NCI-H510A (cell line): ENCODE measurements around the gene FRMD3.

Source experiments
- DNase-seq: peaks from one replicate; lab custom pipeline; 2025; lab: John Stamatoyannopoulos, UW

FRMD3 gene

DNA sequence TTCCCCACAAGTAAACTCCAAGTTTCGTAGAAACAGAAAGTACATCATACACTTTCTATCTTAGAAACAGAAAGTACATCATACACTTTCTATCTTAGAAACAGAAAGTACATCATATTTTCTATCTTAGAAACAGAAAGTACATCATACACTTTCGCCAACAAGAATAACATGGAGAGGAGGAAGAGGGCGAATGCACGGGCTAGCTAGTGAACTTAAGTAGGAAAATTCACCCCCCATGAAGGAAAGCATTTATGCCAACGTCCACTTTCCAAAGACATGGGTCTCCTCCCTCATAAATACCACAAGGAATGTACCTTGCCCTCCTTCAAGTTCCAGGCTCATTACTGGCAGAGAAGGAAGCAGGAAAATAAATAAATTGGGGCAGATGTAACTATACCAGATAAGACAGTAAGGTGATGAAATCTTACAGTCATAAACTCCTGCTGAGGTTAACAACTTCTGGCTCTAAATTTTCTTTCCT is 64.7 kb downstream of the FRMD3 start:
- DNase-seq, result no peak

DNA sequence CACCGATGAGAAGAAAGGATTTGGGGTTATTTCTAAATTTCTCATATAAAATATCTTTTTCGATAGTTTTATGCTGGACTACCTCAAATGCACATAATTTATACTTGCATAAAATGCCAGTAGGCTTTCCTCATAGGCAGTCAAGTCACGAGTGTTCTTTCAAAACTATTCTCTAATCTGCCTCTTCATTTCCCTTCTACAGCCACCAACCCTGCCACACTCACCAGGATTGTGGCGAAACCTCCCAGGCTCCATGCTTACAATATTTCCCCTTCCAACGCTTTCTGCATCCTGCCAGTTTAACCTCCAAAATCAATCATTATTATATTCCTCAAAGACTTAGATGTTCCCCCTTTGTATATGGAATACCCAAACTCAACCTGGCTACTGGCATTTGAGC is 65.4 kb downstream of the FRMD3 start:
- DNase-seq, result no peak

DNA sequence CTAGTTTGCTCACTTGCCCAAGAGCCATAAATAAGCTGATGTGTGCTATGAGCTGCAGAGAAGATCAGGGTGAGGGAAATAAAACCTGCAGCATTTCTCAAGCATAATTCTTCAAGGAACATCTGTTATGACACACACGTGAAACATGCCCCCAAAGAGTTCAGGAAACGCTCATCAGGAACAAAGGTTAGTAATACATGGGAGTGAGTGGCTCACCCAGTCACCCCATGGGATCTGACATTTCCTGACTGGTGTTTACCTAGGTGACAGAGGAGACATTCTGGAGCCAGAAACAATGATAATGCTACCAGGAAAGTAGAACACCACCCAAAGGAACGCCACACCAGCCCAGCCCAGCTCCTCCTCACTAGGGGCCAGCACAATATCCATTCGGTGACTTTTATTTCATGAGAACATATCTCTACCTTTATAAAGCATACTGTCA is 66.0 kb downstream of the FRMD3 start:
- DNase-seq, result no peak

DNA sequence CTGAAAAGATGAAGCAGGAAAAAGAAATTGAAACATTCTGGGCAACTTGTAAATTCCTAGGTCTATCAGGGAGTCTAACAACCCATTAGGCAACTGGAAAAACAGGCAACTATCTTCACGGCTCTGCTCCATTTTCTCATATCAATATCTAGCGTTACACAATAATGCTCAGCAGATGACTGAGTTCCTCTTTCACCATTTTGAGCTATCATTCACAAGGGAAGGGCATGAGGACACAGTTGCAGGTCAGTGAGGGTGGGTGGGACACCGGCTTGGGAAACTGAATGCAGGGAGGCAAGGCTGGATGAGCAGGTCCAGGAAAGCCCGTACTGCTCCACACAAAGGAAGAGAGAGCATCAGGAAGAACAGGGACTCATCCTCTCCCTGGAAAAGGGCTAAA is 67.0 kb downstream of the FRMD3 start:
- no peak for DNase-seq

DNA sequence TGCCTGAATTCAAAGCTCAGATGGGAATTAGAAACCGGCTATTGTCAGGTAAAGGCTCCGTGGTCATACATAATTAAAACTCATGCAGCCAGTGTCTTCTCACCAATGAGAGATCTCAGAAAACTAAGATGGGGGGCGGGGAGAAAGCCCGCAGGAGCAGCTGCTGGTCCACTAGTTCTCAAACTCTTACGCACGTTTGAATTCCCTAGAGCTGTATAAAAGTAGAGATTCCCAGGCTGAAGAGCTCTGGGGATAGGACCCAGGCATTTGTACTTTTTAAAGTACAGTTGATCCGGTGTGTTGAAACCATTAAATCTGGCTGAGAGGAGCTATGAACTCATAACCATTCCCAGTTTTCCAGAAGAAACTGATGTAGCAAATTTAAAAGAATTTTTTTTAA is 68.5 kb downstream of the FRMD3 start:
- no peak for DNase-seq

DNA sequence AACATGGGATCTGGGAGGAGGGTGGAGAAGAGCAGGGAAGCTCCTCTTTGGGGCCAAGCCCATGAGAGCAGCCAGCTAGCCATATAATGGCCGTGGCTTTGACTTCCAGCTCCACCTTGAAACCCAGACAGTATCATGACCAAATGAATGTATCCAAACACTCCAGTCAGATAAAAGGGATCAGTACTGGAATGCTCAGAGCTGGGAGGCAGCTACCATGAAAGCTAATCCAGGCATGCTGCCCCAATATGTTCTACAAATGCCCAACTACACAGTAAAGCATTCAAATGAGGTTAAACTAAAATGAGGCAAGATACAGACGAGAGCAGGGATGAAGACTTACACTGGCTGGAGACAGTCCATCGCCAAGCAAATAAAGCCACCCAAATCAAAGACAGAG is 69.4 kb downstream of the FRMD3 start:
- DNase-seq, result no peak

DNA sequence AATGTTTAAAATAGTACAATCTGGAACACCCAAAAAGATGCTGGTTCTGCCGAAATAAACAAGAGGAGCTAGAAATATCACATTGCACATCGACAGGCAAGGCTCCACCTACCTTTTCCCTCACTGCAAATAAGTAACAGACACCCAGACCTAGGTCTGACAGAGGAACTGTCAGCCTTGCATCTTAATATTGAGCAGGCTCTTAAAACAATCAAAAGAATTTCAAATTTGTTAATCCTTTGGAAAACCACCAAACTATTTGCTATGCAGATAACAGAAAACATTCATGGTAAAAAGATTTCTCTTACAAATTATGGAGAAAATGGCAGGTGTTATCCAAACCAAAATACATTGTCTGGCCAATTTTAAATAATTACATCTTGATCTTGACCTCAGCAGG is 71.3 kb downstream of the FRMD3 start:
- DNase-seq, result no peak

DNA sequence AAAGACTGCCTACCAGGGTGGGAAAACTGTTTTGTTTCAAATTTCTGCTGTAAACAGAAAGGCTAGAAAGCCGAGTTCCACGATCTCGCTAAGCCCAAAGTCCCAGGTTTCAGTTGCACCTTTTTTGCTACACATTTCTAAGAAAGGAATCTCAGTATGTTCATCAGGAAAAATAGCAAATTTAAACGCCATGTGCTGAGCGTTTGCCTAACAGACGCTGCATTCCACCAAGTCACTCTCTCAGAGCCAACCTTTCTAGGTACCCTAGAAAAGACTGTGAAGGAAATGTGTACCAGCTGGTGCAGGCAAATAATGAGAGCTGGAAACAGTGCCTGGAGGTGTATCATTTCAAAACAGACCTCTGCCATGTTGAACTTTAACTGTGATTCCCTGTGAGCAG is 71.8 kb downstream of the FRMD3 start:
- DNase-seq, result no peak

DNA sequence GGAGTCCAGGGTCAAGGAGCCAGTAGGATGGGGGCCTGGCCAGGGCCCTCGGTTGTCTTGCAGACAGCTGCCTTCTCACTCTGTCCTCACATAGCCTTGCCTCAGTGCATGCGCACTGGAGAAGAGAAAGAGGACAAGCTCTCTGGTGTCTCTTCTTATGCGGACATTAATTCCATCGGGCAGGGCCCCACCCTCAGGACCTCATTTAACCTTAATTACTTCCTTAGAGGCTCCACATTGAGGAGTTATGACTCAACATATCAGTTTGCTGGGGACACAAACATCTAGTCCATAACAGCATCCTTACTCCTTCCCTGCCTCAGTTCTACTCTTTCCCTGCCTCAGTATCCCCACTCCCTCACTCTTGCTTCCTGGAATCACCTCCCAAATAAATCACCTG is 78.4 kb downstream of the FRMD3 start:
- DNase-seq, result no peak

DNA sequence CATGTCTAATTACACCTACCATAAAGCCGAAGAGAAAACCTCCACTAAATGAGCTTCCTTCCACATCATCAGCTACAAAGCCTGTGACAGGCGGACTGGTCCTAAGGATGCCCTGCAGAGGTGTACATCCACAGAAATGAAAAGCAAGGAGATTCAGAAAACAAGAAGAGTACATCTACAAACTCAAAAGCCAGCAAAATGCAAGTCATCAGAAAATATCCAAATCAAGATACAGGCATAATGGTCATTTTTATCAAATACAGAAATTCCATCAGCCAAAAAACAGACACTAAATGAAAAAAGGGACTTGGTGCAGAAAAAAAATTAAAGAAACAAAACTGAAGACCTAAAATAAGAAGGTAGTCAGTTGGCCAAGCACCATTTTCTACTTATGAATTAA is 79.7 kb downstream of the FRMD3 start:
- DNase-seq, result no peak

DNA sequence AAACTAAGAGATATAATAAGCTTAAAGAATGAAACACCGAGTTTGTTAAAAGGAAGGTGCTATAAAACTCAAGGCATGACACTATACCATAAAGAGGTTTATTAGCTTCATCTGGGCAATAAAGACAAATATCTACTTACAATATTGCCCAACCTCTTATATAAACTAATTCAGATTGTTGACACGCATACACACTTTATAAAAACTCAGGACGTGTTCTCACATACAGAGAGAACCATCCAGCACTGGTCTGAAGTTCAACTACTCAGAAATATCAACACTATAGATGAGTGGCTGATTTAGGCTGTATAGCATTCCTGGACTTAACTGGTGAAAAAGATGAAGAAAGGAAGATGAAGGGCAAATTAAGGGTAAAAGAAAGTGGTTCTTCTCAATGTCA is 81.2 kb downstream of the FRMD3 start:
- DNase-seq, result no peak

DNA sequence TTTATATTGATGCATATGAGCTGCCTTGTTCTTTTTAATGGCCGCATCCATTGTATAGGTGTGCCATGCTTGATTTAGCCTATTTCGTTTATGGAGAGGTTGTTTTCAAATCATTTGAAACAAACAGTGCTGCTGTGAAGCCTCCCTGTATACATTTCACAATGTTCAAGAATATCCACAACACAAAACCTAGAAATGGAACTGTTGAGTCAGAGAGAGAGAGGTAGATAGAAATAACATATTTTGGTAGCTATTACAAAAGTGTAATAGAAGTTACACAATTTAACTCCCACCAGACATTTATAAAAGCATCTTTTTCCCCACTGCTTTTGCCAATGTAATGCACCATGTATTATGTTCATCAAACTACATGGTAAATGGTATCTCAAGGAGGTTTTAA is 82.0 kb downstream of the FRMD3 start:
- DNase-seq, result no peak

DNA sequence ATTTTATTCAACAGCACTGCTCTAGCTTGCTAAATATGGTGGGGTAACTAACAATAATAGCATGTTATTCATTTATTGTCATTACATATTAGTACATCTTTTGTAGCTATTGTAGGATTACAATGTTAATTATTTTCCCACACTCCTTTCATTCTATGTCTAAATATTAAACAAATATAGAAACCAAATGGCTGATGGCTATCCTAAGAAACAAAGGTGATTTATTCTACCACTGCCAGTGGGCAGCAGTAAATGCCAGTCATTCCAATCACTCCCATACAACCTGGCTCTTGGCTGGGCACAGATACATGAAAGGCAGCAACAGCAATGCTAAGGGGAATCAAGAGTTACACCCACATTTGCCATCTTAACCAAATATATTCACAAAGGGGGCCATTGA is 84.1 kb downstream of the FRMD3 start:
- no peak for DNase-seq

DNA sequence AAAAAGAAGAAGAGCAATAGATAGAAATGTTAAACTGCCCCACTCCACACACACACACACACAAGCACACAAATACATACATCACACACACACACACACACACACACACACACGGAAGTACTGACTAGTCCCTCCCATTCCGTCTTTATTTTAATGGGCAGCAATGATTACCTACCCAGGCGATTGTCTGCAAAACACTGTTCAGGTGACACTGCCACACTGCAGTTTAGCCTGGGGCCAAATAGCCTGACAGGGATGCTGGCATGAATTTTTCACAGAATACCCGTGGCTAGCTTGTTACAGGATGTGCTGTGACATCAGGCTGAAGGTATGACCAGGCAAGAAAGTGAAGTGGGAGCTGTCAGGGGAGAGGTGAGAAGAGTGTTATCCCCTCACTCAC is 86.9 kb downstream of the FRMD3 start:
- no peak for DNase-seq

DNA sequence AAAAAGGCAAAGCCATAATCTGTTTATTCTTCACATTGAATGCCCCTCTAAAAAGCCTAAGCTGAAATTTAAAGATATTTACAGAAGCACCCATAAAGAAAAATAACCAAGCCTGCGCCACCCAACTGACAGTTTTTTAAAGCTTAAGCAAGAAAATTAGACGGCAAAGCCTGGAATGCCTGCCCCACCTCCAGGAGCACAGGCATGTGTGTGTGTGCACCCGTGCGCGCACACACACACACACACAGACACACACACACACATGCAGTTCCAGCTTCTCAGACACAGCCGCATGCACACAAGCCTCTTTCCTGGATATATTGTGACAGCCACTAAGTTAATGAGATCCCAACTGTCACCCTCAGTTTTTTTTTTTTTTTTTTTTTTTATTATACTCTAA is 88.2 kb downstream of the FRMD3 start:
- DNase-seq, result no peak

DNA sequence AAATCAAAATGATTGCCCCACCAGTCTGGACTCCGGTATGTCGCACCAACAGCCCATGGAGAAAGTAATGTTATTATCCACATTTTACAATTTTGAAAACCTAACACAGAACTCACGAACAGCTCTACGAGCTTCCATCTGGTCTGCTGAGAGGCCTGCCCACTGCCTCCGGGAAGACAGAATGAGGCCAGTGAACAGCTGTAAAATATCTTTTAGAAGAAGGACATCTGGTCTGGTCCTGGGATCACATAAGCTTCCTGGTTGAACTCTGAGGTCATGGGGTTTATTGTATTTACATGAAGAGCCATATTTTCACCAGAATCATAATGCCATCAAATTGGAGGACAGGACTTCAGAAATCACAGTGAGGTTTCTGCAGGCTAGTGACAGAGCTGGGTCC is 89.0 kb downstream of the FRMD3 start:
- DNase-seq, result no peak

DNA sequence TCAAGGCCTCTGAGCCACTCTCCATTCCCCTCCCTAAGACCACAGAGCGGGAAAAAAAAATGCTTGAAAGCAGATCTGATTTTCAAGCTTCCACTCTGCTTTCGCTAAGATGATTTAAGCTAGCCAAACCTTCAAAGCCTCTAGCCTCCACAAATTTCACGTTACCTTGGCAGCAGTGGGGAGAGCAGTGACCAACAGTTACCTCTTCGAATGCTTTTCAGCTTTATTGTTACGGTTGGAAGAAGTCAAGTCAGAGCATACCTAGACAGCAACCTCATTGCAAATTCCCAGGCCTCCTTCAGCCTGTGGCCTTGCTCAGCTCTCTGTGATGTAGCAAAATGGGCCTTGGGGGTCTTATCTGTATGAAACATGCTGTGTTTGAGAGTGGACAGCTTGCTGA is 89.6 kb downstream of the FRMD3 start:
- DNase-seq, result no peak

DNA sequence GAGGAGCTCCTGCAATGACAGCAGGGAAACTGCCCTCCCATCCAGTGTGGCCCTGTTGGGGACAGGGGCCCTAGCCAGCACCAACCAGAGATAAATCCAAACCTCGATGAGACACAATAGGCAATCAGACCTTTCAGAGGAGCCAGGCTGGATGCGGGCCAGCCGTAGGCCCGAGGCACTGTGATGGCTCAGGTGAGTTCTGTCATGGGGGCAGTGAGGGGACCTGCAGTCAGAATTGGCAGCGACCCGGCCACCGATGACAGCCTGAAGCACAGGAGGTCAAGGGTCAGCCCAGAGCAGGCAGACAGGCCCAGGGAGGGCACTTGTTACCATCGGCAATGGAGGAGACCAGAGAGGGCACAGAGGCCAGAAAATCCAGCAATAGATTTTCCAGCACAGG is 90.8 kb downstream of the FRMD3 start:
- no peak for DNase-seq

DNA sequence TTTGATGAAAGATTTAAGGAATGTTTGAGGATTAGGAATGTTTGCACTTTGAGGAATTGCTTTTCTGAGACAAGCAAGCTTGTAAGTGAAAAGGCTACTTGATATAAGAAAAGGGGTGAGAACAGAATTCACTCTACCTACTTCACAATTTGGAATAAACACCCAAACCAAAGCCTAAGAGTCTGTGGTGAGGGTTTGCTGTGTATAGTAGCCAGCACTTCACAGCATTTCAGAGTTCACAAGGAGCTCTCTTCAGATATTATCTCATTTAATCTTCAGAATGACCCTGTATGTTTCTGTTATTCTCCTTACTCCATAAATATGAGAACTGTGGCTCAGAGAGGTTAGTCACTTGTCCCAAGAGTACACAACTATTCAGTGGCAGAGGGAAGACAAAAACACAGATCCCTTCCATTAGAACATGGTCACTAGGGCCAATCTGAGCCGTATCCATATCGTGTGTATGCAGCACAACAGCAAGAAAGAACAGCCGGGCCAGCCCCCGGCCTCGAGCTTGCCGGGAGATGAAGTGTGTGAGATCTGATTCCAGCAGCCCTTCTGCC is 92.4 kb downstream of the FRMD3 start:
- DNase-seq, result no peak

DNA sequence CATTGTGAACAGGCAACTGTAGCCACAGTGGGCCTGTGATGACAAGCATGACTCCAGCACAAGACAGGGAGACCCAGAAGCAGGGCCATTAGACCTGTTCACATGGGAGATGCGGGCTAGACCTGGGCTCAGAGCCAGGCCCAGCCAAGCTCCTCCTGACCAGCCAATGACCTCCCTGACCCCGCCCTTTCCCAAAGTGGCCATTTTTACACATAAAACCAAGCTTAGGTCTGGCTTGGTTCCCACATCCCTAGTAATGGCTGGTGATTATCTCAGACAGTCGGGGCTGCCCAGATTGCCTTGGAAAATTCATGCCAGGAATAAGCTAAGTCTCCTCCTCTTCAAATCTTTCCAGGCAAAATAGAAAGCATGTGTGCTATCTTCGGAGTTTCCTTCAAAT is 94.1 kb downstream of the FRMD3 start:
- no peak for DNase-seq

DNA sequence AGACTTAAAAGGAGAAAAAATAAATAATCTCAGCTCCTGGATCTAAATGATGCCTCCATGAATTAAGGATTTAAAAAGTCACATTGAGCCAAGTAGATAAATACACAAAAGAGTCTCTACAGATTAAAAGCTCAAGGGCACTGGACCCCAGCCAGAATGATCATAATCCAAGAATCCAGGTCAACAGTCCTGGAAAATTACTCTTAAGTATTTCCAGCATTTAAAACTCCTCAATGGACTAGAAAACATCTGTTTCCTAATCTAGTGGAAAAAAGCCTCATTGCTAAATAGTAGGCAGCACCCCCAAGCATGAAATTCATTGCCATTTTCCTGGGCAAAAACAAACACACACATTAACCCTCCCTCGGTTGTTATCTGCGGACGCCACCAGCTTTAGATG is 96.8 kb downstream of the FRMD3 start:
- no peak for DNase-seq

DNA sequence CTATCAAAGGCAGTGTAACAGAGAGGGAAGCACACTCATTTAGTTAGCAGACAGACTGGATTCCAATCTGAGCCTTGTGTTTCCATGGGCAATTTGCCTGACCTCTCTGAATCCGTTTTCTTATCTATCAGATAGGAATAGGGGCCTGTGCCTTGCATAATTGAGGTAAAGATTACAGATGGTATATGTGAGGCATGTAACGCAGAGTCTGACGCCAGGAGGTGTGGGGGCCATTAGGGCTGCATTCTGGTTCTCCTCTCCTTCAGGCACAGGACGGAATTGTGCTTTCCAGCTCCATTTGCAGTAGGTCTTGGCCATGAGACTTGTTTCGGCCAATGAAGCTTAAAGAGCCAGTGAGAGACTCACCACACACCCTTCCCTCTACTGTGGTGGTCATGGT is 97.6 kb downstream of the FRMD3 start:
- DNase-seq, result no peak

DNA sequence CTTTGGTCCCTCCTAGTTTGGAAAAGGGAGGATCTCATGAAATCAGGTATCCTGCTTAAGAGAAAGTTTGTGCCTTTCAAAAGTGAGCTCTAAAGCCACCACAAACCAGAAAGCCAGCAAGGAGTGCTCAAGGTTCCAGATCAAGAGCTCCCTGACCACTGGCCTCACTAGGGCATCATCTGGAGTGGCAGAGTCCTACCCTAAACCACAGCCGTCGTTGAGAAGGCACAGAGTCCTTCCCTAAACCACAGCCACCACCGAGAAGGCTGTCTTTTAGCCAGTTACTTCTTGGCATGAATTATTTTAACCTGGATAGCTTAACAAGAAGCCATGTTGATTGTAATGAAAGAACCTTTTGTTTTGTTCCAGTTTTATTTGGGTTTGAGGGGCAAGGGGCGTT is 102.9 kb downstream of the FRMD3 start:
- DNase-seq, result no peak

DNA sequence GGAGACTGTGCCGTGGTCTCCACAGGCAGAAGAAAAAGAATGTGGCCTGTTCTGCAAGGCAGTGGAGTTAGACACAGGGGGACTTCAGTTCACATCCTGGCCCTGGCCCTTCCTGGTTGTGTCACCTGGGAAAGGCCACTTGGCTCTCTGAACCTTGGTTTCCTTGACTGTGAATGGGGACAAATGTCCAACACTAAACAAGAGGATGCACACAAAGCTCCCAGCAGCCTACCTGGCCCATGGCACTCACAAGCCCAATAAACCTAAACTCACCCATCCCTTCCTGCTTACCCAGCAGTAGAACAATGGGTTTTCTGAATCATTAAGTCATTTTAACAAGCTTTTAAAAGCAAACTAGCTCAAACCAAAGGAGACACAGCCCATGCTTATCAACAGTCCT is 103.9 kb downstream of the FRMD3 start:
- no peak for DNase-seq

DNA sequence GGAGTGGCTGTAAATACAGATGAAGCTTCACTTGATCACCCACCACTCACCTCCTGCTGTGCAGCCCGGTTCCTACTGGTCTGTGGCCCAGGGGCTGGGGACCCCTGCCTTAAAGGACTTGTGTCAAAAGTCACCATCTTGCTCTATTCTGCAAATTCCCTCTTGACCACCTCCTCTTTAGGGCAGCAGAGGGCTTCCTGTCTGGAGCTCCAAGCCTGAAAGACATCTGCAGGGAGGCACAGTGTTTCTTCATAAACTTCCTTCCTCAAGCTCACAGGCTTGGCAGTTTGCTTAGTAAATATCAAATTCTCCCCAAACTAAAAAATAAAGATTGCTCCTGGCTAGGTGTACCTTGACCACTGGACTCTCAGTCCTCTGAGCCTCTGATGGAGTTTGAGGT is 104.4 kb downstream of the FRMD3 start:
- no peak for DNase-seq
